ENCODE measurements around the gene ZBTB7A.
A peak's percentile ranks its signal among the peaks of the same experiment; 100 is the strongest.

The ZBTB7A gene

DNA sequence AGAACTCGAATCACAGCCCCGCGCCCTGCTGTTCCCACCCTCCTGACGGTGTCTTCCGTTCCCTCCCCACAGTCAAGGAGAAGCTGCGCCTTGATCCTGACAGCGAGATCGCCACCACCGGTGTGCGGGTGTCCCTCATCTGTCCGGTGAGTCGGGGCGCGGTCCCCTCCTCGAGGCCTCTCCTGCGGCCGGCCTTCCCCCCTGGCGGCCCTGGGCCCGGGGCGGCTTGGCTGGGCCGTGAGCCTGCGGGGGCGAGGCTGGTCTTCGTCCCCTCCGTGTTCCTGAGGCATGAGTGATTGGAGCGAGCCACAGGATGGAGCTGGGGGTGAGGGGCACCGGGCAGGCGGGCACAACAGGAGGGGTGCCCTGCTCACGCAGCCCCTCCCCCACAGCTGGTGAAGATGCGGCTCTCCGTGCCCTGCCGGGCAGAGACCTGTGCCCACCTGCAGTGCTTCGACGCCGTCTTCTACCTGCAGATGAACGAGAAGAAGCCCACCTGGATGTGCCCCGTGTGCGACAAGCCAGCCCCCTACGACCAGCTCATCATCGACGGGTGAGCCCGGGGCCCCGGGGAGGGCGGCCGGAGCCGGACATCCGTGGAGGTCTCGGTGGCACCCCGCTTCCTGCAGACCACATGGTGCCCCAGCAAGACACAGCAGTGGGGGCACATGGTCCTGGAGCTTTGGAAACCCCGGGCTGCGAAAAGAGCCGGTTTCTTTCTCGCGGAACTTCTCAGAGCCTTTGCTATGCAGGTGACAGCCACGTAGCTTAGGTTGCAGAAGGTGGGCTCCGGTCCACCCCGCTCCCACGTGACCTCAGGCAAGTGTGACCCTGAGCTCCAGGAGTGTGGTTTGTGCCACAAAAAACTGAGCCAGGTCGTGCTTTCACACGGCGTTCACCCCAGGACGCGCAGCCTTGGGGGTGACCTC lies 33.4 kb downstream of the ZBTB7A start:
- Histone ChIP-seq H3K9me3 (ENCODE audit: control insufficient read depth, insufficient read depth, low read depth, low read length) (no peaks in the 10 kb centered on the region), H3K27ac (ENCODE audit: extremely low read depth, low read depth, low read length) (no peak overlapping the region), H3K36me3 (ENCODE audit: control insufficient read depth in 2 of 2, insufficient read depth in 1 of 2, low read length in 2 of 2) (peaks cover 12 to 74% of the 10 kb centered on the region in 2 experiments; a peak in 2 of 3 replicates), H3K4me1 (ENCODE audit: control insufficient read depth, insufficient read depth, low read length) (no peaks in the 10 kb centered on the region), H3K4me3 (ENCODE audit: low read depth, low read length) (no peak overlapping the region)
- ChIA-PET CTCF (interaction anchor here (0.6 to 0.7 kb wide), 3 partner anchors 107 to 368 kb away, joined by 3 to 4 read pairs (median 3); no protein-coding TSS in a partner anchor), POLR2A (no interaction called here)
- TF ChIP-seq ZNF239 (tag by site-specific recombination; IDR thresholded peaks at IDR 0.05) = peak; percentile 97
- TF ChIP-seq ZNF677 (tag by site-specific recombination; IDR thresholded peaks at IDR 0.05) = no peak
- TF ChIP-seq ZNF175 (tag by site-specific recombination; IDR thresholded peaks at IDR 0.05) = no peak
- TF ChIP-seq ATF2 (tag by site-specific recombination; IDR thresholded peaks at IDR 0.05; ENCODE audit: low read depth) = no peak
- TF ChIP-seq ZBTB26 (tag by site-specific recombination; optimal IDR thresholded peaks at IDR 0.05) = no peak

GRCh38 chr19:4032436-4032835 lies 34.3 kb downstream of the ZBTB7A start:
- Histone ChIP-seq H3K36me3 (ENCODE audit: control insufficient read depth in 2 of 2, insufficient read depth in 1 of 2, low read length in 2 of 2) (peaks cover 12 to 74% of the 10 kb centered on the region in 2 experiments; a peak in 2 of 3 replicates), H3K4me3 (ENCODE audit: low read depth, low read length) (no peak overlapping the region), H3K27ac (ENCODE audit: extremely low read depth, low read depth, low read length) (no peak overlapping the region; the same call in 1 of the 2 replicates), H3K9me3 (ENCODE audit: control insufficient read depth, insufficient read depth, low read depth, low read length) (no peaks in the 10 kb centered on the region), H3K4me1 (ENCODE audit: control insufficient read depth, insufficient read depth, low read length) (no peaks in the 10 kb centered on the region)
- POLR2A ChIA-PET = no interaction called here
- CTCF ChIA-PET = interaction anchor here (0.5 to 0.6 kb wide), 2 partner anchors 16 to 152 kb away, joined by 3 read pairs; no protein-coding TSS in a partner anchor
- TF ChIP-seq ZIC2 (tag by site-specific recombination; IDR thresholded peaks at IDR 0.05) (peak; percentile 87), GLIS1 (tag by site-specific recombination; IDR thresholded peaks at IDR 0.05) (peak; percentile 60; the same call in 1 of the 2 replicates), ZNF670 (tag by site-specific recombination; IDR thresholded peaks at IDR 0.05; ENCODE audit: low read depth) (no peak)

- POLR2A ChIA-PET = no interaction called here
- Histone ChIP-seq H3K4me3 (ENCODE audit: low read depth, low read length) (no peak overlapping the region), H3K9me3 (ENCODE audit: control insufficient read depth, insufficient read depth, low read depth, low read length) (no peaks in the 10 kb centered on the region), H3K36me3 (ENCODE audit: control insufficient read depth in 2 of 2, insufficient read depth in 1 of 2, low read length in 2 of 2) (peaks cover 8 to 69% of the 10 kb centered on the region in 2 experiments; a peak in 2 of 3 replicates), H3K4me1 (ENCODE audit: control insufficient read depth, insufficient read depth, low read length) (no peaks in the 10 kb centered on the region), H3K27ac (ENCODE audit: extremely low read depth, low read depth, low read length) (no peak overlapping the region)
- CTCF ChIA-PET = no interaction called here
- TF ChIP-seq ZNF114 (tag by site-specific recombination; IDR thresholded peaks at IDR 0.05) (no peak), ZNF350 (tag by site-specific recombination; IDR thresholded peaks at IDR 0.05) (no peak), OSR2 (tag by site-specific recombination; IDR thresholded peaks at IDR 0.05) (no peak), ZNF549 (tag by site-specific recombination; IDR thresholded peaks at IDR 0.05) (no peak), ZNF391 (tag by site-specific recombination; IDR thresholded peaks at IDR 0.05; ENCODE audit: borderline replicate concordance, low read depth) (no peak), GFI1B (tag by site-specific recombination; IDR thresholded peaks at IDR 0.05) (no peak), WT1 (tag by site-specific recombination; IDR thresholded peaks at IDR 0.05) (no peak), ZNF664 (tag by site-specific recombination; IDR thresholded peaks at IDR 0.05) (no peak), ZFP41 (tag by site-specific recombination; IDR thresholded peaks at IDR 0.05; ENCODE audit: borderline replicate concordance) (no peak), ZNF624 (tag by site-specific recombination; IDR thresholded peaks at IDR 0.05) (no peak), ZNF280D (tag by site-specific recombination; IDR thresholded peaks at IDR 0.05) (no peak)
- TF ChIP-seq, protein P1, sequence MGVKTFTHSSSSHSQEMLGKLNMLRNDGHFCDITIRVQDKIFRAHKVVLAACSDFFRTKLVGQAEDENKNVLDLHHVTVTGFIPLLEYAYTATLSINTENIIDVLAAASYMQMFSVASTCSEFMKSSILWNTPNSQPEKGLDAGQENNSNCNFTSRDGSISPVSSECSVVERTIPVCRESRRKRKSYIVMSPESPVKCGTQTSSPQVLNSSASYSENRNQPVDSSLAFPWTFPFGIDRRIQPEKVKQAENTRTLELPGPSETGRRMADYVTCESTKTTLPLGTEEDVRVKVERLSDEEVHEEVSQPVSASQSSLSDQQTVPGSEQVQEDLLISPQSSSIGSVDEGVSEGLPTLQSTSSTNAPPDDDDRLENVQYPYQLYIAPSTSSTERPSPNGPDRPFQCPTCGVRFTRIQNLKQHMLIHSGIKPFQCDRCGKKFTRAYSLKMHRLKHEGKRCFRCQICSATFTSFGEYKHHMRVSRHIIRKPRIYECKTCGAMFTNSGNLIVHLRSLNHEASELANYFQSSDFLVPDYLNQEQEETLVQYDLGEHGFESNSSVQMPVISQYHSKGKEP (tag by site-specific recombination; IDR thresholded peaks at IDR 0.05) = no peak
- TF ChIP-seq, protein P2, sequence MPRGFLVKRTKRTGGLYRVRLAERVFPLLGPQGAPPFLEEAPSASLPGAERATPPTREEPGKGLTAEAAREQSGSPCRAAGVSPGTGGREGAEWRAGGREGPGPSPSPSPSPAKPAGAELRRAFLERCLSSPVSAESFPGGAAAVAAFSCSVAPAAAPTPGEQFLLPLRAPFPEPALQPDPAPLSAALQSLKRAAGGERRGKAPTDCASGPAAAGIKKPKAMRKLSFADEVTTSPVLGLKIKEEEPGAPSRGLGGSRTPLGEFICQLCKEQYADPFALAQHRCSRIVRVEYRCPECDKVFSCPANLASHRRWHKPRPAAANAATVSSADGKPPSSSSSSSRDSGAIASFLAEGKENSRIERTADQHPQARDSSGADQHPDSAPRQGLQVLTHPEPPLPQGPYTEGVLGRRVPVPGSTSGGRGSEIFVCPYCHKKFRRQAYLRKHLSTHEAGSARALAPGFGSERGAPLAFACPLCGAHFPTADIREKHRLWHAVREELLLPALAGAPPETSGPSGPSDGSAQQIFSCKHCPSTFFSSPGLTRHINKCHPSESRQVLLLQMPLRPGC (tag by site-specific recombination; IDR thresholded peaks at IDR 0.05) = no peak
These were observed 35.3 kb downstream of the ZBTB7A start for GRCh38 chr19:4031420-4031819.

Measured in HEK293 (cell line).